Activated T-cell treated with anti-CD3 and anti-CD28 coated beads, Interleukin-2, amount 50 U/mL, for 72 hours (primary cell): ENCODE results near the gene ERFE. TPM values are rescaled to one million over a fixed set of nuclear protein-coding genes. Genes with fewer than 3 reads are reported as not detected.

ENCODE experiments used
- ATAC-seq, 2 donors: fragments of 150-1000 bp; cut with Tn5 transposase; replicated peaks in 1 of 2; 2 replicates each; pipeline ENCODE4 v1.10.0; 2021; ENCODE audit warnings: moderate library complexity in 2 of 2, mild to moderate bottlenecking in 1 of 2
- DNase-seq, 2 donors: peaks; one replicate each; pipeline ENCODE4 v3.0.0; 2021 to 2022; ENCODE audit warnings: mixed read lengths in 1 of 2
- H3K27ac Mint-ChIP-seq: one replicate; pipeline ENCODE4 v1.8.0; 2022; ENCODE audit warnings: mild to moderate bottlenecking, moderate library complexity, mixed read lengths
- H3K27me3 Mint-ChIP-seq: one replicate; pipeline ENCODE4 v1.8.0; 2022; ENCODE audit warnings: low read depth, mixed read lengths
- H3K36me3 Mint-ChIP-seq, 2 donors: one replicate each; pipeline ENCODE4 v1.8.0; 2022; ENCODE audit warnings: mixed read lengths in 2 of 2, mild to moderate bottlenecking in 1 of 2; ENCODE audit not compliant: insufficient read depth in 2 of 2
- H3K4me1 Mint-ChIP-seq: one replicate; pipeline ENCODE4 v1.8.0; 2022; ENCODE audit warnings: low read depth, mixed read lengths
- H3K4me3 Mint-ChIP-seq, 2 donors: one replicate each; pipeline ENCODE4 v1.8.0; 2022; ENCODE audit warnings: mild to moderate bottlenecking in 2 of 2, mixed read lengths in 2 of 2, moderate library complexity in 2 of 2
- H3K9me3 Mint-ChIP-seq, 2 donors: one replicate each; pipeline ENCODE4 v1.8.0; 2022; ENCODE audit warnings: mixed read lengths in 2 of 2
- total RNA-seq, 2 donors: library from RNA; stranded (reverse); gene quantifications; one replicate each; pipeline ENCODE4 v1.2.3, GENCODE V29; 2022

Gene ERFE
- total RNA-seq, 2 donors from 2014 or later: 0.60 to 0.88 TPM

DNA sequence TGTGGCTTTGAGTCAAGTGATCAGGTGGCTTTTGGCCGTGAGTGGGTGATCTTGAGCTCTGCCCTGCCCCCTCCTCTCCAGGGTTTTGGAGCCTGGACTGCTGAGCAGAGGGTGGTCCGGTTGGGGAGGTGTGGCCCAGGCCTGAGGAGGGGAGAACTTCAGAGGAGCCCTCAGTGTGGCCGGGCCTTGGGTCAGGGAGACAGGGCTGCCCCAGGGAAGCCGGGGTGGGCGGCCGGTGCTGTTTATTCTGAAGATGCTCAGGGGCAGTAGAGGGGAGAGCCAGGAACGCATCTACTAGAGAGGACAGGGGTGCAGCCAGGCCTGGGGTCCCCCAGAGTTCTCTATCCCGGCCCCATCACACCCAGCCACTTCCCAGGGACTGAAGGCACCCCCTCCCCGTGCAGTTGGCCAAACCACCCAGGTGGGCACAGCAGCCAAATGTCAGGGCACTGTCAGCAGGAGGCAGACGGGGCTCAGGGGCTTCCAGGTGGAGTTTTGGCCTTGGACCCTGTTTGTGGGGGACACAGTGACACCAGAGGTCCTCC, 963 bp downstream of the ERFE start:
- no peak for DNase-seq
- no peak overlapping the region for H3K27ac Mint-ChIP-seq
- H3K27me3 Mint-ChIP-seq: peaks cover 17% of the 10 kb centered on the region

DNA sequence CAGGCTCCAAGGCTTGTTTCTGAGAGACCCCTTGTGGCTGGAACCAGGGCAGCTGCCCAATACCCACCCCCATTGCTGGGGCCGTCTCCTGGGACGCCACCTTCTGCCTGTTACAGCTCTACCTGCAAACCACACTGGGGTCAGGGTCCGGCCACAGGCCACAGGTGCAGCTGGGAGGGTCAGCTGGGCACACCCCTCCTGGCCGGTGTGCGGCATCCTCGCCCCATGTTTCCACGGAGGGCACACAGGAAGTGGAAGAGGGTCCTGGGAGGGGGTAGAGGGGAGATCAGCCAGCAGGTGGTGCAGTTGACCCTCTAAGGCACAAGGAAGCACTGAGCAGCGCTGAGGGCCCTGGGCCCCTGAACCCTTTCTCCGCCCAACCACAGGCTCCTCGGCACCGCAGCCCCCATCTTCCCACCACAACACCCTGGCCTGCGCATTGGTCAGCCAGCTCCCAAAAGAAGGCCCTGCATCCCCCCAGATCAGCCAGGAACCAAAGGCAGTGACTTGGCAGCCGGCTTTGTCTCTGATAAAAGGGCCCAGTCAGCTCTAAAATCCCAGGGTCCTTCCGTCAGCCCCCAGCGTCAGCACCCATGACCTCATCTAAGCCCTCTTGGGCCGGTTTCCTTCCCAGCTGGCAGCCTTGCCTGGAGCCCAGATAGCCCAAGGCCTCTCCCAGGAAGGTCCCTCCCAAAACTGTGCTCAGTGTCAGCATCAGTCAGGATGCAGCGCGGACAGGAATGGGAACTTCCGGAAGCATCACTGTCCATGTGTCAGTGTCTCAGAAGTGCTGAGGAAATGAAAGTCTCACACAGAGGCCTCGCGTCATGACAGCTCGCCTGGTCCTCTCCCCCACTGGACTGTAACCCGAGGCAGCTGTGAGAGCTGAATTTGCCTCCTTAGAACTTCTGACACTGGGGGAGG, 1.7 kb downstream of the ERFE start:
- H3K4me3 Mint-ChIP-seq: peak overlapping the region in 1 of 2 donors; percentile 75
- H3K9me3 Mint-ChIP-seq: no peaks in the 10 kb centered on the region
- H3K4me1 Mint-ChIP-seq: peaks cover 15% of the 10 kb centered on the region
- peaks cover 24% of the 10 kb centered on the region for H3K27me3 Mint-ChIP-seq
- peak; percentile 30 to 55 for DNase-seq
- ATAC-seq: peak; percentile 34 to 41
- no peak overlapping the region for H3K27ac Mint-ChIP-seq
- no peaks in the 10 kb centered on the region for H3K36me3 Mint-ChIP-seq

More for the DNA sequence above, 963 bp downstream of the ERFE start:
- no peaks in the 10 kb centered on the region for H3K36me3 Mint-ChIP-seq
- no peak for ATAC-seq
- H3K9me3 Mint-ChIP-seq: no peaks in the 10 kb centered on the region
- peak overlapping the region; percentile 75 to 85 for H3K4me3 Mint-ChIP-seq
- H3K4me1 Mint-ChIP-seq: peaks cover 15% of the 10 kb centered on the region

DNA sequence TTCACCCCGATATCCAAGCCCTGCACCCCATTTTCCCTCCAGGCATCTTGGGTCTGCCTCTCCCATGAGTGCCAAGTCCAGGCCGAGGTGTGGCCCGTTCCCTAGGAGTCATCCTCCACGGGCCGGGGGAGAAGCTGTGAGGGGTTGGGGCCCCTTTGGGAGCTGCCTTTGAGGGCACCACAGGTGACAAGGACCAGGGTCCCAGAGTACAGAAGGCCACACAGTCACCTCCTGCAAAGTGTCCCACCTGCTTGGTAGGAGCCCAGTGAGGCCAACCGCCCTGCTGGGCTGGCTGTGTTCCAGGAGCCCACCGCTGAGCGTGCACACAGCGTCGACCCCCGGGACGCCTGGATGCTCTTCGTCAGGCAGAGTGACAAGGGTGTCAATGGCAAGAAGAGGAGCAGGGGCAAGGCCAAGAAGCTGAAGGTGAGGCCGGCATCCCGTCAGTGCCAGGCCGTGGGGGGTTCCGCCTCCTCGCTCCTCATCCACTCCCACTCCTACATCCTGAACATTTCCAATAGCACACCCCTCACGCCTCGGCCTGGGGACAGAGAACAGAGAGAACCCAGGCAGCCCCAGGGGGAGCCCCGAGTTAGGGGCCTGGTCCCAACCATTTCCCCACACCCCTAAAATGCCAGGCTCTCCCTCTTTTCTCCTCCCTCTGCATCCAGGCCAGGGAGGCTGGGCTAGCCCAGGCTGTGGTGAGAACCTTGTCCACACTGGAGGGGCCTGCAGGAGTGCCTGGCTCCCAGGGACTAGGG, 2.7 kb downstream of the ERFE start:
- Mint-ChIP-seq H3K36me3 (no peaks in the 10 kb centered on the region), H3K4me1 (peaks cover 15% of the 10 kb centered on the region), H3K27ac (no peak overlapping the region), H3K9me3 (no peaks in the 10 kb centered on the region), H3K27me3 (peaks cover 28% of the 10 kb centered on the region), H3K4me3 (no peak overlapping the region)
- ATAC-seq (no peak), DNase-seq (no peak)

DNA sequence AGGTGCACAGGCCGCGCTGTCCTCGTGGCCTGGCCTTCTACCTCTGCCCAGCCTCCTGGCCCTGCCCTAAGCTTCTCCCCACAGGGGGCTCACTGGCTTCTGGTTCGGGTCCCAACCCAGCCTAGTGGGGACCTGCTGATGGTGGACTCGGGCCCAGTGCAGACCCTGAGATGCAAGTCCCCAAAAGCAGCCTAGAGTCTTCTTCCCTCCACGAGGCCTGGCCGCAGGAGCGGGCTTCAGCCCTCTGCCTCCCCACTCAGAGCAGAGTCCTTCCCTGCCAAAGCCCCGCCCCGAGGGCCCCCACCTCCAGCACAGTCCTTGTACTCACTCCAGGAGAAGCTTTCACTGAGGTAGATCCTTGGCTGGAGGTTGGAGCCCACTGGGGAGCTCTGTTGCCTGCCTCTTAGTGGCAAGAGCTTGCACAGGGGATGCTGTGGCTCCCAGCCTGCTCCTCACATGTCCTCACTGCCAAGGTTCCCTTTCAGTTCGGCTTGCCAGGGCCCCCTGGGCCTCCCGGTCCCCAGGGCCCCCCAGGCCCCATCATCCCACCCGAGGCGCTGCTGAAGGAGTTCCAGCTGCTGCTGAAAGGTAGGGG, 3.6 kb downstream of the ERFE start:
- no peak overlapping the region for H3K4me3 Mint-ChIP-seq
- ATAC-seq (no peak), DNase-seq (no peak)
- no peak overlapping the region for H3K27ac Mint-ChIP-seq
- peaks cover 28% of the 10 kb centered on the region for H3K27me3 Mint-ChIP-seq
- H3K4me1 Mint-ChIP-seq: peaks cover 15% of the 10 kb centered on the region
- no peaks in the 10 kb centered on the region for H3K9me3 Mint-ChIP-seq
- H3K36me3 Mint-ChIP-seq: no peaks in the 10 kb centered on the region

DNA sequence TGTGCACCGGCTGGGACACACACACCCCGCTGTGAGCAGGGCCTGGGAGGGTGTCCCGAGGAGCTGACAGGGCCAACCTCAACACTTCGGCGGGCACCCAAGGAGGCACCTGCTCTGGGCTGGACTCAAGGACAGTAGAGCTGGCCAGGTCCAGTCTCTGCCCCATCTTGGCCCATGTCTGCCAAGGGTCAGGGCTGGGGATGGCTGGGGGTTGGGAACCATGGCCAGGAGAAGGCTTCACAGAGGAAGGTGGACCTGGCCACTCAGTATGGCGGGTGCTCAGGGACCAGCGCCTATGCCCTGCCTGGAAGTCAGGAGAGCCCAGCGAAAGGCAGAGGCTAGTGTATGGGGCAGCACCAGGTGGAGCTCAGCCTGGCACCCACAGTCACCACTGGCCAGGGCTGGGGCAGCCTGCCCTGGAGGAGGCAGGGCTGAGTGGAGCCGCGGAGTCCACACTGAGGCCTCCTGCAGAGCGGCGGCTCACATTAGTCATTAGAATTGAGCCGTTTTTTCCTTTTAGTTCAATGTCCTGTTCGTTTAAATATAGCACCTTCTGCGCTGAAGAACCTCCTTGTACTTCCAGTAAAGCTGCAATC, 4.2 kb downstream of the ERFE start:
- Mint-ChIP-seq H3K4me1 (peaks cover 15% of the 10 kb centered on the region), H3K36me3 (no peaks in the 10 kb centered on the region), H3K27ac (no peak overlapping the region), H3K4me3 (no peak overlapping the region), H3K9me3 (no peaks in the 10 kb centered on the region), H3K27me3 (peaks cover 28% of the 10 kb centered on the region)
- no peak for DNase-seq
- no peak for ATAC-seq

DNA sequence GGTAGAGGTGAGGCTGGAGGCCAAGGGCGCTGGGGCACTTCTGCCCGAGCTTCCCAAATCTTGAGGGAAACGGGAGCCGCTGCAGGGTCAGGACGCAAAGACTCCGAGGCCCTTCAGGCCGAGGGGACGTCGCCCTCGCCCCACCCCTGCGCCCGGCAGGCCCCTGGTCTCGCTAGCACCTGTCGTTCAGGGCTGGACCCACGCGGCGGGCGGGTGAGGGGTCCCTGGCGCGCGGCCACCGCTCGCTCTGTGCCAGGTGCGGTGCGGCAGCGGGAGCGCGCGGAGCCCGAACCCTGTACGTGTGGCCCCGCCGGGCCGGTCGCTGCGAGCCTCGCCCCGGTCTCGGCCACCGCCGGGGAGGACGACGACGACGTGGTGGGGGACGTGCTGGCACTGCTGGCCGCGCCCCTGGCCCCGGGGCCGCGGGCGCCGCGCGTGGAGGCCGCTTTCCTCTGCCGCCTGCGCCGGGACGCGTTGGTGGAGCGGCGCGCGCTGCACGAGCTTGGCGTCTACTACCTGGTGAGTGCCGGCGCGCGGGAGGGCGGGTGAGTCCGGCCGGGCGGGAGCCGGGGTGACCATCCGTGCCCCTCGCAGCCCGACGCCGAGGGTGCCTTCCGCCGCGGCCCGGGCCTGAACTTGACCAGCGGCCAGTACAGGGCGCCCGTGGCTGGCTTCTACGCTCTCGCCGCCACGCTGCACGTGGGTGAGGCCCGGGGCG, 4.9 kb downstream of the ERFE start:
- Mint-ChIP-seq H3K9me3 (no peaks in the 10 kb centered on the region), H3K36me3 (no peaks in the 10 kb centered on the region), H3K4me3 (no peak overlapping the region), H3K27me3 (peaks cover 28% of the 10 kb centered on the region), H3K4me1 (peaks cover 15% of the 10 kb centered on the region), H3K27ac (no peak overlapping the region)
- ATAC-seq: no peak
- DNase-seq: no peak

DNA sequence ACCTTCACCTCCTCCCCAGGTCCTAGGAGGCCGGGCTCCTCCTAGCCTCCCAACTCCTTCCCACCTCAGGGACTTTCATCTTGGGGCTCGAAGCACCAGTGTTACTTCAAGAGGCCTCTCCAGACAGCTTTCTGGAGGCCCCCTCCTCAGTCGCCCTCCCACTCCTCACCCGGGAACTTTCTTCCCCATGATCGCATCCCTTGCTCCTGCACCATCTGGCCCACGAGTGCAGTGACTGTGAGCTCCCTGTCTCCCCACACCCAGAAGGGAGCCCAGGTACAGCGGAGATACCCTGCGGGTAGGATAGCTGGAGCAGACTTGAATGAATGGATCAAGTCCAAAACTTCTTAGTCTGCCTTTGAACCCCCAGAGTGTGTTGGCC, 6.1 kb downstream of the ERFE start:
- DNase-seq (no peak), ATAC-seq (no peak)
- H3K9me3 Mint-ChIP-seq: no peaks in the 10 kb centered on the region
- peaks cover 0 to 2% of the 10 kb centered on the region in 2 donors for H3K36me3 Mint-ChIP-seq
- H3K27ac Mint-ChIP-seq: no peak overlapping the region
- no peak overlapping the region for H3K4me3 Mint-ChIP-seq
- H3K27me3 Mint-ChIP-seq: peaks cover 20% of the 10 kb centered on the region
- H3K4me1 Mint-ChIP-seq: peaks cover 8% of the 10 kb centered on the region

DNA sequence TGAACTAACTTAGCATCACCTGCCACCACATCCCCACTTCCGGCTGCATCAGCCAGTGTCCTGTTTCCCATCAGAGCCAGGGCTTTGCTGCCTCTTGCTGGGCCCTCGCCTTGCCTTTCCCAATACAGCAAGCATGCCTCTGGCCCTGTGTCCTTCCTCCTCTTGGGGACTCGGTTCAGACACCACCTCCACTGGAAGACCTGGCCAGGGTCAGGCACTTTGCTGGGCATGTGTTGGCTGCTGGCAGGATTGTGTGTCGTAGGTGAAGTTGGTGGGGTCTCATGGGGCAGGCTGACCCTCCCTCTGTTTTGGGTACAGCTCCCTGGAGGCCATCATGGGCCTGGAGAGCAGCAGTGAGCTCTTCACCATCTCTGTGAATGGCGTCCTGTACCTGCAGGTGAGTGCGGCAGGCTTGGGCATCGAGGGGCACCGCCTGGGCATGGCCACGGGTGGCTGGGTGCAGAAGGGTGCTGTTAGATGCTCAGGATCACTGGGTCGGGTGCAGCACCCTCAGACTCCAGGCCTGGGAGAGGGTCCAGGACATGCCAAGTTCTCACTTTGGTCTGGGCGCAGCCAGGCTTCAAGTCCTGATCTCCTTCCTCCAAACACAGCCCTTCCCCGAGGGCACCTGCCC, 6.6 kb downstream of the ERFE start:
- no peak overlapping the region for H3K27ac Mint-ChIP-seq
- H3K27me3 Mint-ChIP-seq: peaks cover 16% of the 10 kb centered on the region
- H3K9me3 Mint-ChIP-seq: no peaks in the 10 kb centered on the region
- no peak overlapping the region for H3K4me3 Mint-ChIP-seq
- peaks cover 0 to 2% of the 10 kb centered on the region in 2 donors for H3K36me3 Mint-ChIP-seq
- DNase-seq (no peak), ATAC-seq (no peak)
- peaks cover 3% of the 10 kb centered on the region for H3K4me1 Mint-ChIP-seq

DNA sequence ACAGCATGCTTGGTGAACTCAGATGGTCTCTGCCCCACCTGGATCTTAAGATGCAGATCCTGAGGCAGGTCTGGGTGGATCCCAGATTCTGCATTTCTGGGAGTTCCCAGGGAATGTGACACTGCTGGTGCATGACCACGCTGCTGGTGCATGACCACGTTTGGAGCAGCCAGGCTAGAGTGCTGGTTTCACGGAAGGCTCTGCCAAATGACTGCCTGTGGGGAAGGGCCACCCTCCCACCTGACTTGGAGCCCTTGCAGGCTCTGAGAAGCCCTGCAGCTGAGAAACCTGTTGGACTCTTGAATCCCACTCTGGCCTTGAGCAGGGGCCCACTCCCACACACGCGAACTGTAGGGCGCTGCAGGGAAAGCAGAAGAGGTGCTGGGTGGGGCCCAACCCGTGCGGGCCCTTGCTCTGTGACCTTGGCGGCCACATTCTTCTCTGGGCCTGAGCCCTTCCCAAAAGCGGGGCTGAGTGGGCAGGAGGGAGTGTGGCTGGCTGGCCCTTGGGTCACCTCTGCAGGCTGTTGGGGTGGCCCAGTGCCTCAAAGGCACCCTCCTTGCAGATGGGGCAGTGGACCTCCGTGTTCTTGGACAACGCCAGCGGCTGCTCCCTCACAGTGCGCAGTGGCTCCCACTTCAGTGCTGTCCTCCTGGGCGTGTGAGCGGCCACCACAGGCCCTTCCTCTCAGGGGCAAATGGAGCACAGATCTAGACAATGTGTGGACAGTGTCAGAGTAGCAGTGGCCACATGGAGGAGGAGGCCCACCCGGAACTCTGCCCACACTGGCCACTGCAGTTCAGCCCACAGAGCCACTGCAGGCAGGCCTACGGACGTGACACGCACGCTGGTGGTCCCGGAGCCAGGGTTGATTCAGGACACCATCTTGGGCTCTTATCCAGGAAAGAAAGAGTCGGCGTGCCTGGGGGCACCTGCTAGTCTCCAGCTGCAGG, 7.9 kb downstream of the ERFE start:
- ATAC-seq: no peak
- no peak overlapping the region for H3K4me3 Mint-ChIP-seq

DNA sequence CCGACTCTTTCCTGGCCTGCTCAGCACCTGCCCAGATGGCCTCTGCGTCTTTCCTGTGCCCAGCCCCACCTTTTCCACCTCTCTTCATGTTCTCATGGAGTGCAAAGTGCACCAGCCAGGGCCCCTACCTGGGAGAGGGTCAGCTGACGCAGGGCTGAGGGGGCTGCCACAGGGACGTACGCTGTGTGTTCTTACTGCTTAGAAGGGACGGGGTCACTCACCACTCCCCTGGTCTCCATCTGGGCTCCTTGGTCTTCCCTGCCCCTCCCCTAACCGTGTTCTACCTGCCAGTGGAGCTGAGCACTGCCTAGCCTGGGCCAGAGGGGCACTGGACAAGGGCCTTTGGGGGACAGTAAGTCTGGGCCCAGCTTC, 8.6 kb downstream of the ERFE start:
- ATAC-seq: no peak
- H3K9me3 Mint-ChIP-seq: no peaks in the 10 kb centered on the region
- no peaks in the 10 kb centered on the region for H3K4me1 Mint-ChIP-seq
- no peak for DNase-seq
- H3K36me3 Mint-ChIP-seq: peaks cover 2 to 7% of the 10 kb centered on the region in 2 donors
- no peak overlapping the region for H3K27ac Mint-ChIP-seq
- peaks cover 16% of the 10 kb centered on the region for H3K27me3 Mint-ChIP-seq
- H3K4me3 Mint-ChIP-seq: no peak overlapping the region

More for the DNA sequence above, 7.9 kb downstream of the ERFE start:
- Mint-ChIP-seq H3K9me3 (no peaks in the 10 kb centered on the region), H3K27me3 (peaks cover 16% of the 10 kb centered on the region), H3K36me3 (peaks cover 0 to 2% of the 10 kb centered on the region in 2 donors), H3K4me1 (no peaks in the 10 kb centered on the region), H3K27ac (no peak overlapping the region)
- no peak for DNase-seq

DNA sequence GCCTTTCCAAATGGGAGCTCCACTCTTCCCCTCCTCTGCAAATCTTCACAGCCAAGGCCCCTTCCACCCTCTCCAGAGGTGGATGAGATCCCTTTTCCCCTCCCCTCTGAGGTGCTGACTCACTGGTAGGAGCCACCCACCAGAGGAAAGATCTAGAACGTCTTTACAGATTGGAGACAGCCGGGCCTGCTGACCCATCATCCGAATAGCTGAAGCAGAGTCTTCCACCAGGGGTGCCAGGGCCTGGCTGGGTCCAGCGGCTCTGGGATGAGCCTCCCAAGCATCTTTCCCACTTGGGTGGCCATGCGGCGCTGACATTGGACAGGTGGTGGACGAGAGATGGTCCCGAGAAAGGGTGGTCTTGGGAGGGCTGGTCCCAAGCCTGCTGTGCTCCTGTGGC, 9.0 kb downstream of the ERFE start:
- H3K4me1 Mint-ChIP-seq: no peaks in the 10 kb centered on the region
- H3K27ac Mint-ChIP-seq: no peak overlapping the region
- no peaks in the 10 kb centered on the region for H3K9me3 Mint-ChIP-seq
- peaks cover 2 to 8% of the 10 kb centered on the region in 2 donors for H3K36me3 Mint-ChIP-seq
- peaks cover 16% of the 10 kb centered on the region for H3K27me3 Mint-ChIP-seq
- no peak for DNase-seq
- ATAC-seq: no peak
- no peak overlapping the region for H3K4me3 Mint-ChIP-seq
